HL-60/S4 (cell line): Measurements from ENCODE around the gene KDM2B.

Experiments
- in situ Hi-C: fragments of 300-500 bp; cut with MboI; formaldehyde crosslinking; loops from 2 replicates; pipeline ENCODE4 v1.14.3; 2022; ENCODE audit warnings: low sequenced_read_pairs

KDM2B gene

GRCh38 chr12:121532503-121533393 lies 48.1 kb downstream of the KDM2B start:
- in situ Hi-C loops = no loop called here

GRCh38 chr12:121531356-121531750 lies 49.5 kb downstream of the KDM2B start:
- in situ Hi-C loops = no loop called here

- in situ Hi-C loops = no loop called here
Measured at GRCh38 chr12:121530600-121531355, 50.0 kb downstream of the KDM2B start.

- in situ Hi-C loops = no loop called here
Measured at GRCh38 chr12:121529184-121529583, 51.6 kb downstream of the KDM2B start.

GRCh38 chr12:121525411-121525810 lies 55.4 kb downstream of the KDM2B start:
- in situ Hi-C loops = no loop called here

GRCh38 chr12:121524196-121524916 lies 56.5 kb downstream of the KDM2B start:
- in situ Hi-C loops = no loop called here

- in situ Hi-C loops = no loop called here
Measured at GRCh38 chr12:121523741-121524140, 57.1 kb downstream of the KDM2B start.

GRCh38 chr12:121522971-121523370 lies 57.9 kb downstream of the KDM2B start:
- in situ Hi-C loops = no loop called here

- in situ Hi-C loops = no loop called here
Measured at GRCh38 chr12:121520586-121521086, 60.2 kb downstream of the KDM2B start.

GRCh38 chr12:121520119-121520518 lies 60.7 kb downstream of the KDM2B start:
- in situ Hi-C loops = no loop called here

- in situ Hi-C loops = no loop called here
Measured at GRCh38 chr12:121519227-121519626, 61.6 kb downstream of the KDM2B start.

- in situ Hi-C loops = no loop called here
Measured at GRCh38 chr12:121518656-121519055, 62.2 kb downstream of the KDM2B start.

- in situ Hi-C loops = no loop called here
Measured at GRCh38 chr12:121516437-121517011, 64.3 kb downstream of the KDM2B start.

GRCh38 chr12:121515615-121516014 lies 65.2 kb downstream of the KDM2B start:
- in situ Hi-C loops = no loop called here

- in situ Hi-C loops = no loop called here
Measured at GRCh38 chr12:121514184-121514742, 66.6 kb downstream of the KDM2B start.

- in situ Hi-C loops = no loop called here
Measured at GRCh38 chr12:121513464-121514183, 67.2 kb downstream of the KDM2B start.

- in situ Hi-C loops = no loop called here
Measured at GRCh38 chr12:121512561-121512960, 68.3 kb downstream of the KDM2B start.

- in situ Hi-C loops = no loop called here
Measured at GRCh38 chr12:121511916-121512315, 68.9 kb downstream of the KDM2B start.

- in situ Hi-C loops = no loop called here
Measured at GRCh38 chr12:121509339-121509738, 71.5 kb downstream of the KDM2B start.

GRCh38 chr12:121508533-121508932 lies 72.3 kb downstream of the KDM2B start:
- in situ Hi-C loops = no loop called here
